Calu3 (cell line): ENCODE measurements around the gene CASS4. TPM values are rescaled to one million over a fixed set of nuclear protein-coding genes. Genes with fewer than 3 reads are reported as not detected.
A peak's percentile ranks its signal among the peaks of the same experiment; 100 is the strongest.
"Not testable (repeated sequence)": the region's sequence is repeated elsewhere in the genome, so short reads cannot be mapped to it uniquely, and the experiment has no call there.

Experiments used
- BruUV-seq: library from RNA; stranded (reverse); fragments of 400-500 nt; replicated peaks from 2 replicates; lab custom pipeline; 2021; lab: Mats Ljungman, UMichigan
- CTCF ChIA-PET: fragments of 300-600 bp; sonication (Branson Sonifier 250); formaldehyde crosslinking; loops from one replicate; lab custom pipeline; 2022; ENCODE audit warnings: antibody characterized with exemption; lab: Charles Lee
- DNase-seq: peaks from one replicate; pipeline ENCODE4 v3.0.0; 2022
- H3K27ac Mint-ChIP-seq: one replicate; pipeline ENCODE4 v1.8.0; 2022; ENCODE audit warnings: mixed read lengths; ENCODE audit not compliant: unreplicated experiment
- H3K27me3 Mint-ChIP-seq: one replicate; pipeline ENCODE4 v1.8.0; 2022; ENCODE audit warnings: mixed read lengths; ENCODE audit not compliant: unreplicated experiment
- H3K36me3 Mint-ChIP-seq: one replicate; pipeline ENCODE4 v1.8.0; 2022; ENCODE audit warnings: mild to moderate bottlenecking, moderate library complexity, mixed read lengths; ENCODE audit not compliant: insufficient read depth, unreplicated experiment
- H3K4me1 Mint-ChIP-seq: one replicate; pipeline ENCODE4 v1.8.0; 2022; ENCODE audit warnings: mild to moderate bottlenecking, low read depth, mixed read lengths; ENCODE audit not compliant: unreplicated experiment
- H3K4me3 Mint-ChIP-seq: one replicate; pipeline ENCODE4 v1.8.0; 2022; ENCODE audit warnings: mild to moderate bottlenecking, low read depth, moderate library complexity, mixed read lengths; ENCODE audit not compliant: unreplicated experiment
- H3K9me3 Mint-ChIP-seq: one replicate; pipeline ENCODE4 v1.8.0; 2022; ENCODE audit warnings: low read depth, mixed read lengths; ENCODE audit not compliant: unreplicated experiment
- CTCF ChIP-seq: fragments of 200-600 bp; IDR thresholded peaks from one replicate; pipeline ENCODE4 v1.8.0; 2022; ENCODE audit warnings: antibody characterized with exemption; ENCODE audit not compliant: unreplicated experiment
- intact Hi-C: fragments of 100-400 bp; cut with micrococcal nuclease; formaldehyde crosslinking; loops from one replicate; pipeline ENCODE4 v1.10.0; 2022; ENCODE audit not compliant: unreplicated experiment
- total RNA-seq: library from RNA; stranded (reverse); gene quantifications from 2 replicates; pipeline ENCODE4 v1.2.3, GENCODE V29; 2022

CASS4 gene
- total RNA-seq, 1 experiment from 2014 or later: 0.24 TPM

- Mint-ChIP-seq H3K9me3 (no peaks in the 10 kb centered on the region), H3K4me1 (peaks cover 3% of the 10 kb centered on the region), H3K36me3 (peaks cover 50% of the 10 kb centered on the region), H3K27ac (no peak overlapping the region), H3K4me3 (no peak overlapping the region), H3K27me3 (no peaks in the 10 kb centered on the region)
- DNase-seq: peak; percentile 66
- no TSS peak for BruUV-seq
- CTCF ChIA-PET: no interaction called here
- intact Hi-C loops: loop anchor here (2.0 to 5.0 kb wide), 2 partner anchors 67 to 177 kb away; partner anchors contain the start of gene RTF2
- peak; percentile 48 for TF ChIP-seq CTCF
Observed at GRCh38 chr20:56400001-56400640, 11.9 kb upstream of the CASS4 start.

- DNase-seq: no peak
- CTCF ChIA-PET: no interaction called here
- Mint-ChIP-seq H3K36me3 (peaks cover 49% of the 10 kb centered on the region), H3K4me3 (no peak overlapping the region), H3K27ac (no peak overlapping the region), H3K27me3 (no peaks in the 10 kb centered on the region), H3K4me1 (no peaks in the 10 kb centered on the region), H3K9me3 (no peaks in the 10 kb centered on the region)
- intact Hi-C loops: loop anchor here (5.0 kb wide), 1 partner anchor 64 kb away; the partner anchor contains the start of gene RTF2
- BruUV-seq: no TSS peak
- no peak for TF ChIP-seq CTCF
Observed at GRCh38 chr20:56403465-56403864, 8.6 kb upstream of the CASS4 start.

- BruUV-seq, H3K4me1 Mint-ChIP-seq, H3K9me3 Mint-ChIP-seq, H3K27ac Mint-ChIP-seq, CTCF ChIA-PET, H3K27me3 Mint-ChIP-seq, H3K4me3 Mint-ChIP-seq, intact Hi-C loops, DNase-seq: not testable (repeated sequence)
- peaks cover 47% of the 10 kb centered on the region for H3K36me3 Mint-ChIP-seq
Observed at GRCh38 chr20:56405356-56405755, 6.7 kb upstream of the CASS4 start.

GRCh38 chr20:56406910-56407309 is 5.2 kb upstream of the CASS4 start:
- no peak for TF ChIP-seq CTCF
- H3K9me3 Mint-ChIP-seq: no peaks in the 10 kb centered on the region
- H3K4me1 Mint-ChIP-seq: no peaks in the 10 kb centered on the region
- BruUV-seq: no TSS peak
- no peaks in the 10 kb centered on the region for H3K27me3 Mint-ChIP-seq
- H3K4me3 Mint-ChIP-seq: no peak overlapping the region
- no peak for DNase-seq
- intact Hi-C loops: no loop called here
- no peak overlapping the region for H3K27ac Mint-ChIP-seq
- CTCF ChIA-PET: no interaction called here
- H3K36me3 Mint-ChIP-seq: peaks cover 45% of the 10 kb centered on the region

GRCh38 chr20:56409521-56409920 is 2.5 kb upstream of the CASS4 start:
- no peak for DNase-seq
- no peak overlapping the region for H3K4me3 Mint-ChIP-seq
- no peaks in the 10 kb centered on the region for H3K9me3 Mint-ChIP-seq
- H3K4me1 Mint-ChIP-seq: no peaks in the 10 kb centered on the region
- CTCF ChIA-PET: no interaction called here
- peaks cover 31% of the 10 kb centered on the region for H3K36me3 Mint-ChIP-seq
- H3K27ac Mint-ChIP-seq: no peak overlapping the region
- TF ChIP-seq CTCF: no peak
- intact Hi-C loops: no loop called here
- BruUV-seq: no TSS peak
- no peaks in the 10 kb centered on the region for H3K27me3 Mint-ChIP-seq
